Measurements from ENCODE around the gene SMTNL2.
A peak's percentile ranks its signal among the peaks of the same experiment; 100 is the strongest.
"Not testable (repeated sequence)": the region's sequence is repeated elsewhere in the genome, so short reads cannot be mapped to it uniquely, and the experiment has no call there.

SMTNL2 gene

GRCh38 chr17:4585638-4585994, 1.3 kb downstream of the SMTNL2 start:
- DNase-seq (ENCODE audit: low spot score) = no peak

- DNase-seq (ENCODE audit: low spot score) = no peak
These were observed 1.7 kb downstream of the SMTNL2 start for GRCh38 chr17:4586043-4586442.

GRCh38 chr17:4587195-4587594, 2.9 kb downstream of the SMTNL2 start:
- DNase-seq (ENCODE audit: low spot score) = no peak

- no peak for DNase-seq (ENCODE audit: low spot score)
These were observed 3.5 kb downstream of the SMTNL2 start for GRCh38 chr17:4587803-4588202.

GRCh38 chr17:4588391-4588790, 4.1 kb downstream of the SMTNL2 start:
- DNase-seq (ENCODE audit: low spot score) = no peak

GRCh38 chr17:4588898-4589625, 4.7 kb downstream of the SMTNL2 start:
- DNase-seq (ENCODE audit: low spot score) = no peak

GRCh38 chr17:4590042-4590441, 5.7 kb downstream of the SMTNL2 start:
- DNase-seq (ENCODE audit: low spot score) = not testable (repeated sequence)

GRCh38 chr17:4590981-4591453, 6.7 kb downstream of the SMTNL2 start:
- no peak for DNase-seq (ENCODE audit: low spot score)

- DNase-seq (ENCODE audit: low spot score) = peak; percentile 3
These were observed 7.2 kb downstream of the SMTNL2 start for GRCh38 chr17:4591529-4591928.

- no peak for DNase-seq (ENCODE audit: low spot score)
These were observed 8.1 kb downstream of the SMTNL2 start for GRCh38 chr17:4592240-4593005.

GRCh38 chr17:4593021-4593421, 8.7 kb downstream of the SMTNL2 start:
- no peak for DNase-seq (ENCODE audit: low spot score)

- no peak for DNase-seq (ENCODE audit: low spot score)
These were observed 10.1 kb downstream of the SMTNL2 start for GRCh38 chr17:4594406-4594805.

- no peak for DNase-seq (ENCODE audit: low spot score)
These were observed 10.8 kb downstream of the SMTNL2 start for GRCh38 chr17:4594931-4595684.

GRCh38 chr17:4595685-4596342, 11.5 kb downstream of the SMTNL2 start:
- not testable (repeated sequence) for DNase-seq (ENCODE audit: low spot score)

- DNase-seq (ENCODE audit: low spot score) = no peak
These were observed 12.5 kb downstream of the SMTNL2 start for GRCh38 chr17:4596636-4597380.

GRCh38 chr17:4597975-4598374, 13.6 kb downstream of the SMTNL2 start:
- DNase-seq (ENCODE audit: low spot score) = no peak

- no peak for DNase-seq (ENCODE audit: low spot score)
These were observed 14.6 kb downstream of the SMTNL2 start for GRCh38 chr17:4598776-4599504.

- no peak for DNase-seq (ENCODE audit: low spot score)
These were observed 15.4 kb downstream of the SMTNL2 start for GRCh38 chr17:4599505-4600281.

- no peak for DNase-seq (ENCODE audit: low spot score)
These were observed 16.2 kb downstream of the SMTNL2 start for GRCh38 chr17:4600563-4600962.

- DNase-seq (ENCODE audit: low spot score) = no peak
These were observed 17.0 kb downstream of the SMTNL2 start for GRCh38 chr17:4601326-4601725.
